Gastroesophageal sphincter (tissue), 3 donors: ENCODE measurements around the gene LRFN2.

Experiments used
- CTCF ChIP-seq, 4 experiments: fragments of 200-600 bp in 2 of 4; fragments of 450-650 bp in 2 of 4; sonication (generic) in 1 of 4; IDR thresholded peaks; one replicate each; pipeline ENCODE4 v1.5.1; 2017 to 2019; ENCODE audit warnings: antibody characterized with exemption in 4 of 4, mild to moderate bottlenecking in 2 of 4, moderate library complexity in 2 of 4
- EP300 ChIP-seq: sonication (generic); formaldehyde crosslinking; IDR thresholded peaks from one replicate; pipeline ENCODE4 v1.6.1; 2017; ENCODE audit warnings: antibody characterized with exemption, mild to moderate bottlenecking
- POLR2A ChIP-seq, 2 donors: fragments of 450-650 bp; IDR thresholded peaks; one replicate each; pipeline ENCODE4 v1.6.1; 2017; ENCODE audit warnings: antibody characterized with exemption in 2 of 2, mild to moderate bottlenecking in 2 of 2, moderate library complexity in 1 of 2
- POLR2AphosphoS5 ChIP-seq: sonication (generic); formaldehyde crosslinking; IDR thresholded peaks from one replicate; pipeline ENCODE4 v1.6.1; 2017; ENCODE audit warnings: antibody characterized with exemption

GRCh38 chr6:40477246-40478126 lies 109.7 kb downstream of the LRFN2 start:
- no peak for TF ChIP-seq CTCF (IDR thresholded peaks at IDR 0.05)
- TF ChIP-seq POLR2A (IDR thresholded peaks at IDR 0.05) = no peak
- TF ChIP-seq EP300 = no peak
- no peak for TF ChIP-seq POLR2AphosphoS5
